BJ (cell line): ENCODE results near the gene SIGLEC8. TPM values are rescaled to one million over a fixed set of nuclear protein-coding genes. Genes with fewer than 3 reads are reported as not detected.
"Not testable (repeated sequence)": the region's sequence is repeated elsewhere in the genome, so short reads cannot be mapped to it uniquely, and the experiment has no call there.

ENCODE experiments used
- CTCF ChIA-PET: fragments of 350-600 bp; formaldehyde crosslinking; extraction: SDS; loops from one replicate; lab custom pipeline; 2021; ENCODE audit warnings: antibody characterized with exemption, inconsistent platforms; lab: Yijun Ruan, JAX
- POLR2A ChIA-PET: fragments of 300-600 bp; sonication (Branson Sonifier 250); formaldehyde crosslinking; extraction: SDS; loops from one replicate; lab custom pipeline; 2021; ENCODE audit warnings: antibody characterized with exemption; lab: Charles Lee
- DNase-seq: peaks from one replicate; pipeline ENCODE4 v3.0.0-alpha.2; 2011; ENCODE audit warnings: low read depth
- H3K27me3 ChIP-seq: 2 replicates; pipeline ENCODE4 v1.6.0; 2011; ENCODE audit warnings: low read length; ENCODE audit not compliant: control insufficient read depth, insufficient read depth
- H3K36me3 ChIP-seq: 2 replicates; pipeline ENCODE4 v1.5.1; 2011; ENCODE audit warnings: low read length; ENCODE audit not compliant: control insufficient read depth, insufficient read depth
- H3K4me3 ChIP-seq: 2 replicates; pipeline ENCODE4 v1.5.1; 2011; ENCODE audit warnings: low read depth, mild to moderate bottlenecking, control low read depth, low read length
- CTCF ChIP-seq: IDR thresholded peaks from 2 replicates; pipeline ENCODE4 v1.5.1; 2011; ENCODE audit warnings: low read depth, mild to moderate bottlenecking, control low read depth, inconsistent platforms, low read length, moderate library complexity; ENCODE audit not compliant: insufficient read depth
- polyA plus RNA-seq: library from polyadenylated mRNA; depleted of rRNA; stranded (reverse); fragments of >200 nt; gene quantifications from 2 replicates; pipeline ENCODE4 v1.2.3, GENCODE V29; 2011

Gene SIGLEC8
- polyA plus RNA-seq, 1 experiment: not detected

- no peak overlapping the region for H3K4me3 ChIP-seq
- H3K27me3 ChIP-seq: no peaks in the 10 kb centered on the region
- no peaks in the 10 kb centered on the region for H3K36me3 ChIP-seq
- CTCF ChIA-PET: interaction anchor here (1.0 to 2.9 kb wide), 3 partner anchors 10 to 120 kb away, joined by 3 to 16 read pairs (median 5); no protein-coding TSS in a partner anchor
- no peak for DNase-seq
- POLR2A ChIA-PET: no interaction called here
- no peak for TF ChIP-seq CTCF
Observed at GRCh38 chr19:51417810-51418157, 40.5 kb downstream of the SIGLEC8 start.

- TF ChIP-seq CTCF: no peak
- DNase-seq: no peak
- H3K4me3 ChIP-seq: no peak within 1 kb of the TSS
- H3K27me3 ChIP-seq: no peaks in the 10 kb centered on the region
- no peaks in the 10 kb centered on the region for H3K36me3 ChIP-seq
- ChIA-PET CTCF (interaction anchor here (1.2 to 2.9 kb wide), 2 partner anchors 10 to 19 kb away, joined by 5 to 16 read pairs; no protein-coding TSS in a partner anchor), POLR2A (no interaction called here)
Observed at GRCh38 chr19:51417107-51417809, 41.0 kb downstream of the SIGLEC8 start, which contains the start of gene SIGLEC10. Gene SIGLEC10, minus strand, starts transcription at chr19:51417642. Its CDS starts 61 bp downstream, at chr19:51417581.

GRCh38 chr19:51416422-51416821 is 41.8 kb downstream of the SIGLEC8 start:
- H3K27me3 ChIP-seq, H3K4me3 ChIP-seq, POLR2A ChIA-PET, DNase-seq, H3K36me3 ChIP-seq: not testable (repeated sequence)
- CTCF ChIA-PET: interaction anchor here (2.9 kb wide), 1 partner anchor 18 kb away, joined by 16 read pairs; no protein-coding TSS in a partner anchor

GRCh38 chr19:51415187-51415586 is 43.1 kb downstream of the SIGLEC8 start:
- H3K4me3 ChIP-seq: no peak overlapping the region
- ChIA-PET POLR2A (no interaction called here), CTCF (no interaction called here)
- no peaks in the 10 kb centered on the region for H3K36me3 ChIP-seq
- H3K27me3 ChIP-seq: no peaks in the 10 kb centered on the region
- no peak for DNase-seq
- TF ChIP-seq CTCF: no peak

- no peaks in the 10 kb centered on the region for H3K36me3 ChIP-seq
- DNase-seq: no peak
- no peaks in the 10 kb centered on the region for H3K27me3 ChIP-seq
- CTCF ChIA-PET: interaction anchor here (1.0 kb wide), 1 partner anchor 10 kb away, joined by 6 read pairs; no protein-coding TSS in a partner anchor
- no peak overlapping the region for H3K4me3 ChIP-seq
- no peak for TF ChIP-seq CTCF
- POLR2A ChIA-PET: no interaction called here
Observed at GRCh38 chr19:51410950-51411748, 47.1 kb downstream of the SIGLEC8 start.
